ENCODE measurements around the gene ZNF253.
"Not testable (repeated sequence)": the region's sequence is repeated elsewhere in the genome, so short reads cannot be mapped to it uniquely, and the experiment has no call there.

ZNF253 gene

DNA sequence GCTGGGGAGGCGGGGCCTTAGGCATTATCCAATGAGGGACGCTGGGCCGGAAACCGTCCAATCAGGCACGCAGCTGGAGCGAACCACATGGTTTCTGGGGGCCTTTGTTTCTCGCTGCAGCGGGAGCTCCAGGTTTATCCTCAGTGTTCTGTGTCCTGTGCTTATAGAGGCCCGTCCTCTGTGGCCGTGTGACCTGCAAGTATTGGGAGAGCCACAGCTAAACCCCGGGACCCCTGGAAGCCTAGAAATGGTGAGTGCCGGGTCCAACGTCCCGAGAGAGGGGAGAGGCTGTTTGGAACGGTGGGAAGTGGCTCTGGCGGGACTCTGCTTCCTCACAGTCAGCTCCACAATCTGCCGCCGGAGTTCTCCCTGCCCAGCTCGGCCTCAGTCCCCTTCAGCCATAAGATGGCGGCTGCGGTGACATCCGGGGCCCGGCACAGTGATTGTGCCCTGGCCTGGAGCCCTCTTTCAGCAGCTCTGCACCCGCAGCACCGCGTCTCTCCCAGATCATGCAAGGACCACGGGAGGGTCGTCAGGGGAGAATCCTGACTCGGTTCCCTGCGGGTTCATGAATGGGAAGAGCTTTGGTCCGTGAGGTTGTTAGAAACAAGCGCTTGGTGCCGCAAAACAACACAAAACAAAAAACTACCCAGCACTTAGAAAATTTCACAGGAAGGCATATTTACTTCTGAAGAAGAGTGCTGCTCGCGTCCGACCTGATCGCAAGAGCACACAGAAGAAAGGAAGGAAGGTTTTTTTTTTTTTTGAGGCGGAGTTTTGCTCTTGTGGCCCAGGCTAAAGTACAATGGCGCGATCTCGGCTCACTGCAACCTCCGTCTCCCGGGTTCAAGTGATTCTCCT is at the start of gene ZNF253:
TSS of gene ZNF253 (plus strand) at position 133 of the 861 bp plus-strand sequence. CDS start at position 248, 115 bp downstream.
- no peak for FAIRE-seq

DNA sequence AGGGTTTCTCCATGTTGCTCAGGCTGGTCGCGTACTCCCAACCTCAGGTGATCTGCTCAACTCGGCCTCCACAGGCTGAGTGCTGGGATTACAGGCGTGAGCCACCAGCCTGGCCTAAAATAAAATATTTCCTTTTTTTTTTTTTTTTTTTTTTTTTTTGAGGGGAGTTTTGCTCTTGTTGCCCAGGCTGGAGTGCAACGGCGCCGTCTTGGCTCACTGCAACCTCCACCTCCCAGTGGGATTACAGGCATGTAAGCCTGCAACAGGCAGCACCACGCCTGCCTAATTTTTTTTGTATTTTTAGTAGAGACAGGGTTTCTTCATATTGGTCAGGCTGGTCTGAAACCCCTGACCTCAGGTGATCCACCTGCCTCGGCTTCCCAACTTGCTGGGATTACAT is 49.0 kb upstream of the ZNF253 start:
- FAIRE-seq, result no peak

DNA sequence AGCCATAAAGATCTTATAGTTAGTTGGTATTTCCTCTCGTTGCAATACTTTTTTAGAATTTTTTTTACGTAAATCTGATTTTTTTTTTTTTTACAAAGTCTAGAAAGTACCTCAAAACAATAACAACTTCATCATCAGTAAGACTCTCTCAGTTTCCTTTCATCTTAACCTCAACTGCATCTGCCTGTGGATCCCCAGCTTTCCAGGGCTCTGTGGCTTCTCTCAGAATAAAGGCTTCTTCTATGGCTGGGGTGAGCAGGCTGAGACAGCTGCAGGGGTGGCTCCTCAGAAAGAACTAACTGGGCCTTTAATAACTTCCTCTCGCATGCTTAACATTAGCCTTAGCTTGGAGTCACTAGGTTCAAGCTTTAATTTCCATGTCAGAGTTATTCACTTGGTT is 48.3 kb upstream of the ZNF253 start:
- no peak for FAIRE-seq

DNA sequence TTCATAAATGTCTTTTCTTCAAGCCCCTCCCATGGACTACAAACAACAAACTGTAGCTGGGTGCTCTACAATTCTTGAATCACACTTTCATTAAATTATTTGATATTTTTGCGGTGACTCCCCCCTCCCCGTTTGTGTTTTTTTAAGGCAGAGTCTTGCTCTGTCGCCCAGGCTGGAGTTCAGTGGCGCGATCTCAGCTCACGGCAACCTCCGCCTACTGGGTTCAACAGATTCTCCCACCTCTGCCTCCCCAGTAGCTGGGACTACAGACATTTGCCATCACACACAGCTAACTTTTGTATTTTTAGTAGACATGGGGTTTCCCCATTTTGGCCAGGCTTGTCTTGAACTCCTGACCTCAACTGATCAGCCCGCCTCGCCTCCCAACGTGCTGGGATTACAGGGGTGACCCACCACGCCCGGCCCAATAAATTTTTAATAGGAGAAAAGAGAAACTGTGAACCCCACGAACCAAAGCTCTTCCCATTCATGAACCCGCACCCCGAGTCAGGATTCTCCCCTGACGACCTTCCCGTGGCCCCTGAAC is 44.8 kb upstream of the ZNF253 start:
- no peak for FAIRE-seq

DNA sequence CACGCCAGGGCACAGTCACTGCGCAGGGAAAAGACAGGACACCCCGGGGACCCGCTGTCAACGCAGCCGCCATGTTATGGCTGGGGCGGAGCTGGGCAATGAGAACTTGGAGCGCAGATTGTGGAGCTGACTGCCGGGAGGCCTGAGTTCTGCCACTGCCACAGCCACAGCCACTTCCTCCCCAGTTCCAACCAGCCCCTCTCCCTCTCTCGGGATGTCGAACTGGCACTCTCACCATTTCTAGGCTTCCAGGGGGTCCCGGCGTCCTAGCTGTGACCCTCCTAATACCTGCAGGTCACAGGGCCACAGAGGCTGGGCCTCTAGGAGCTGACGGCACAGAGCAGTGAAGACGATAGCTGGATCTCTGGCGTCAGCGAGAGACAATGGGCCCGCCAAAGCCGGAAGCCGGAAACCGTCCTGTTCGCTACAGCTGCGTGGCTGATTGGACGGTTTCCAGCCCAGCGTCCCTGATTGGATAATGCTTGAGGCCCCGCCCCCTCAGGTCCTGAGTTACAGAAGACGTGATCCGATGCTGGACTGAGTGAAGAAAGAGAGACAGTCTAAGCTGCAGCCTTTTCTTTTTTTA is 44.2 kb upstream of the ZNF253 start, which contains the start of gene ZNF506:
TSS of gene ZNF506 (minus strand) at position 385 of the 586 bp plus-strand sequence. CDS start at position 238, 147 bp downstream.
- FAIRE-seq, result peak; percentile 97

DNA sequence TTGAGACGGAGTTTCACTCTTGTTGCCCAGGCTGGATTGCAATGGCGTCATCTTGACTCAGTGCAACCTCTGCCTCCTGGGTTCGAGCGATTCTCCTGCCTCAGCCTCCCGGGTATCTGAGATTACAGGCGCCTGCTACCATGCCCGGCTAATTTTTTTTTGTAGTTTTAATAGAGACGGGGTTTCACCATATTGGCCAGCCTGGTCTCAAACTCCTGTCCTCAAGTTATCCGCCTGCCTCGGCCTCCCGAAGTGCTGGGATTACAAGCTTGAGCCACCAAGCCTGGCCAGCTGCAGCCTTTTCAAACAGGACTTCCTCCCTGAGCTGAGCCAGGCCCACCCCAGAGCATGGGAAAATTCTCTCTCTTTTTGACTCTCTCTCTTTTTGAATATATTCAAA is 43.7 kb upstream of the ZNF253 start:
- FAIRE-seq, result not testable (repeated sequence)

DNA sequence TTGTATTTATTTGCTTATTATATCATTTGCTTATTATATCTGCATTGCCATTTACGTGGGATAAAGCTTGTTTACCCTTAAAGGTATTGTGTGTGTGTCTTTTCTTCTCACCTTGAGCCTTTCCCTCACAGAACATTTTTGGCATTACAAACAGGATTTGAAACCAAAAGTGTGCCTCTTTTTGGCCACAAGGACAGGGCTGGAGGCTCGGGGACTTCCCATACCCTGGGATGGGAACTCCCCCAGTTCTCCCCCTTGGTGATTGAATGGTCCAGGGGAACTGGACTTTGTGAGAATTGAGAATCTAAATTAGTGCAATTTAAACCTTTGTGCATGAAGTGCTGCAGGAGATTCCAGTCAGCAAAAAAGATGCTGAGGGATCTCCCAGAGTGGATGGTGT is 41.8 kb upstream of the ZNF253 start:
- no peak for FAIRE-seq

DNA sequence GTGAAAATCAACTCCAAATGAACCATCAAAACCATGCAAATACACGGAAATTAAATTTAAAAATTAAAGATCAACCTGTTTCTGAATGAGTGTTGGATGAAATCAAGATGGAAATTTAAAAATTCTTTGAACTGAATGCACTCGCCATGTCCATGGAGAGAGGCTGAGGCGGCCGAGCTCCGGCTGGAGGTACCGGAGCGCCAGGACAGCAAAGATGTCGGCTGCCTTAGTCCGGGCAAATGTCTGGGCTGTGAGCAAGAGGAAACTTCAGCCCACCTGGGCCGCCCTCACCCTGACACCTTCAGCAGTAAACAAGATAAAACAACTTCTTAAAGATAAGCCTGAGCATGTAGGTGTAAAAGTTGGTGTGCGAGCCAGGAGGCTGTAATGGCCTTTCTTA is 38.8 kb upstream of the ZNF253 start:
- no peak for FAIRE-seq

DNA sequence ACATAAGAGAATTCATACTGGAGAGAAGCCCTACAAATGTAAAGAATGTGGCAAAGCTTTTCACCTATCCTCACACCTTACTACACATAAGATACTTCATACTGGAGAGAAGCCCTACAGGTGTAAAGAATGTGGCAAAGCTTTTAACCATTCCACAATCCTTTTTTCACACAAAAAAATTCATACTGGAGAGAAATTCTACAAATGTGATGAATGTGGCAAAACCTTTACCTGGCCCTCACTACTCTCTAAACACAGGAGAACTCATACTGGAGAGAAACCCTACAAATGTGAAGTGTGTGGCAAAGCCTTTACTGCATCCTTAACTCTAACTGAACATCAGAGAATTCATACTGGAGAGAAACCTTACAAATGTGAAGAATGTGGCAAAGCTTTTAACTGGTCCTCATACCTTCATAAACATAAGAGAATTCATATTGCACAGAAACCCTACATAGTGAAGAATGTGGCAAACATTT is 30.1 kb upstream of the ZNF253 start:
- FAIRE-seq, result no peak

DNA sequence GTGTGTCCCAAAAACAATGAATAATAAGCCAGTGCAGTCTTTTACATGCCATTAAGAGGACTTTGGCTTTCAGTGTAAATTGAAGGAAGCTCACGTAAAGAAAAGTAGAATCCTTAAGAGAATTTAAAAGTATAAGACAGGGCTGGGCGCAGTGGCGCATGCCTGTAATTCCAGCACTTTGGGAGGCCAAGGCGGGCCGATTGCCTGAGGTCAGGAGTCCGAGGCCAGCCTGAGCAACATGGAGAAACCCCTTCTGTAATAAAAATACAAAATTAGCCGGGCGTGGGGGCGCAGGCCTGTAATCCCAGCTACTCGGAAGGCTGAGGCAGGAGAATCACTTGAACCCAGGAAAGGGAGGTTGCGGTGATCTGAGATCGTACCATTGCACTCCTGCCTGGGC is 17.9 kb upstream of the ZNF253 start:
- no peak for FAIRE-seq

DNA sequence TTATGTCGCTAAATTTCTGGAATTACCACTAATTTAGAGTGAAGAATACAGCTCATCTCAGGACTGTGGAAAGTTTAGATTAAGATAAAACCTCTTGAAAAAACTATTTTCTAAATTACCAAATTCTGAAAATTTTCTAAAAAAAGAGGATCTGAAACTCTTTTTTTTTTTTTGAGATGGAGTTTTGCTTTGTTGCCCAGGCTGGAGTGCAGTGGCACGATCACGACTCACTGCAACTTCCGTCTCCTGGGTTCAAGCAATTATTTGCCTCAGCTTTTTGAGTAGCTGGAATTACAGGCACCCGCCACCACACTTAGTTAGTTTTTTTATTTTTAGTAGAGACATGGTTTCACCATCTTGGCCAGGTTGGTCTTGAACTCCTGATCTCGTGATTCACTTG is 16.6 kb upstream of the ZNF253 start:
- no peak for FAIRE-seq

DNA sequence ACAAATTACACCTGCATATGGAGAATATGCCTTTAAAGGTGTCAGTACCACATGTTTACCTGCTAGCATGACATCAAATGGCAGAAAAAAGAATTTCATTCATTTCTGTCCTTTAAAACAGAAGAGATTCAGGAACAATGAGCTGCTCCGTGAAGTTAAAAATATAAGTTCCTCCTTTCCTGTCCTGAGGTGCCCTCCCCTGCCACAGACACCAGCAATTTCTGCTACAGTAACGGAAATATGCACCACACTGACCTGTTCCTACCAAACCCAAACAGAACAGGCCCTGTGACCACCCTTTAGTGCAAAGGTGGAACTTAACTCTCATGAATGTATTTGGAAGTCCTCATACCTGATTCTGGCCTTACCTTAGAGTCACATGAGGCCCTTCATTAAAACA is 13.9 kb upstream of the ZNF253 start:
- FAIRE-seq, result not testable (repeated sequence)

DNA sequence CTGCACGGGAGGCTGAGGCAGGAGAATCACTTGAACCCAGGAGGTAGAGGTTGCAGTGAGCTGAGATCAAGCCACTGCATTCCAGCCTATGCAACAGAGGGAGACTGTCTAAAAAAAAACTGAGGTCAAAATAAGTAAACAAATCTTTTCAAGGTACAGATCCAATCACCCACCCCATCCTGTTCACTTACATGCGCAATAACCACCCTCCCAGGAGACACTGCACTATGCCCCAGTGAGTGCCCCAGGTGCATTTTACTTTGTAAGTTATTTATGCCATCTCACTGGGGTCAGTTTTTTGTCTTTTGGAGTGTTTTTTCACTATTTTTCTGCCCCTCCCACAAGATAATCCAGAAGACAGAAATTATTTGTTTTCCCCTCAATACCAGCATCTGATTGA is 6.9 kb upstream of the ZNF253 start:
- no peak for FAIRE-seq

DNA sequence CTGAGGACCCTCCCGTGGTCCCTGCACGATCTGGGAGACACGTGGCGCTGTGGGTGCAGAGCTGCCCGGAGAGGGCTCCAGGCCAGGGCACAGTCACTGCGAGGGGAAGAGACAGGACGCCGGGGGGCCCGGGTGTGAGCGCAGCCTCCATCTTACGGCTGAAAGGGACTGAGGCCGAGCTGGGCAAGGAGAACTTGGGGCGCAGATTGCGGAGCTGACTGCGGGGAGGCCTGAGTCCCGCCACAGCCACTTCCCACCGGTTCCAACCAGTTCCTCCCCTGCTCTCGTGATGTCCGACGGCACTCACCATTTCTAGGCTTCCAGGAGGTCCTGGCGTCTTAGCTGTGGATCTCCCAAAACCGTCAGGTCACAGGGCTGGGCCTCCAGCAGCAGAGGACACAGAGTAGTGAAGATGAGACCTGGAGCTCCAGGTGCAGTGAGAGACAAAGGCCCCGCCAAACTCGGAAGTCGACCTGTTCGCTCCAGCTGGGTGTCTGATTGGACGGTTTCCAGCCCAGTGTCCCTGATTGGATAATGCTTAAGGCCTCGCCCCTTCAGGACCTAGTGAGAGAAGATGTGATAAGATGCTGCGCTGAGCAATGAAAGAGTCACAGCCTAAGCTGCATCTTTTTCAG is 4.8 kb upstream of the ZNF253 start:
- no peak for FAIRE-seq

DNA sequence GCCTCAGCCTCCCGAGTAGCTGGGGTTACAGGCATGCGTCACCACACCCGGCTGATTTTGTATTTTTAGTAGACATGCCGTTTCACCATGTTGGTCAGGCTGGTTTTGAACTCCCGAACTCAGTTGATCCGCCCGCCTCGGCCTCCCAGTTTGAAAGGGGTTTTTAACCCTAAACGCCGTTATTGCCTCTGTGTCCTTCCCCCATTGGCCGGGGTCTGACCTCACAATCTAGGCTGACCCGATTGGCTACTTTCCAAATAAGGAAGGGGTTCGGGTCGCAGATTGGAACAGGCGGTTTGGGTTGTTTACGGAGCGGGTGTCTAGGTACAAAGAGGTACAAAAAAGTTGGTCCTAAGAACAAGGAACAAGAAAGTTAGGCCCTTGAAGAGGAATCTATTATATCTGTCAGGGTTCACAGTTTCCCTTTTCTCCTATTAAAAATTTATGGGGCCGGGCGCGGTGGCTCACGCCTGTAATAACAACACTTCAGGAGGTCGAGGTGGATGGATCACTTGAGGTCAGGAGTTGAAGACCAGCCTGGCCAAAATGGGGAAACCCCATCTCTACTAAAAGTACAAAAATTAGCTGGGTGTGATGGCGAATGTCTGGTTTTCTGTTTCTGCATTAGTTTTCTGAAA is 1.0 kb downstream of the ZNF253 start:
- no peak for FAIRE-seq

DNA sequence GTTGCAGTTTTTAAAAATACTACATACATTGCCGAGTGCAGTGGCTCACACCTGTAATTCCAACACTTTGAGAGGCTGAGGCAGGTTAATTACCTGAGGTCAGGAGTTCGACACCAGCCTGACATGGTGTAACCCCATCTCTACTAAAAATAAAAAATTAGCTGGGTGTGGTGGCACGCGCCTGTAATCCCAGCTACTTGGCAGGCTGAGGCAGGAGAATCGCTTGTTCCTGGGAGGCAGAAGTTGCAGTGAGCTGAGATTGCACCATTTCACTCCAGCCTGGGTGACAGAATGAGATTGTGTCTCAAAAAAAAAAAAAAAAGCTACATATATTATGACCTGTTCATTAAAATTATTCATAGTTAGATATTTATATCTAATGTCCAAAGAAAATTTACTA is 4.4 kb downstream of the ZNF253 start:
- not testable (repeated sequence) for FAIRE-seq

DNA sequence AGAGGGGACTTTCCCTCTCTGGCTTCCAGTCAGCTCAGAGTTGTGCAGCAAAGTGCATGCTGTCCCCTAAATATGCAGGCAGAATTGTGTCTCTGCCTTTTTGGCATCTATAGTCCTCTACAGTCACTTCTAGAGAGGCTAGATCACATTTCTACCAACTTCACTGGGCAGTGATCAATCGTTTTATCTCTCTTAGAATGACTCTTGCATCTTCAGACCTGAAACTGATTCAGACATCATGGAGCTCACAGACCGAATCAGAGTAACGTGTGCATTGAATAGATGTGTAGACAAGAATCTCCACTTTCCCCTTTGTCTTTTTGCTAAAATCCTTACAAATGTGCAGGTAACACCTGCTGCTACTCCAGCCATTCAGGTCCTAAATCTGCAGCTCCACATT is 6.2 kb downstream of the ZNF253 start:
- no peak for FAIRE-seq

DNA sequence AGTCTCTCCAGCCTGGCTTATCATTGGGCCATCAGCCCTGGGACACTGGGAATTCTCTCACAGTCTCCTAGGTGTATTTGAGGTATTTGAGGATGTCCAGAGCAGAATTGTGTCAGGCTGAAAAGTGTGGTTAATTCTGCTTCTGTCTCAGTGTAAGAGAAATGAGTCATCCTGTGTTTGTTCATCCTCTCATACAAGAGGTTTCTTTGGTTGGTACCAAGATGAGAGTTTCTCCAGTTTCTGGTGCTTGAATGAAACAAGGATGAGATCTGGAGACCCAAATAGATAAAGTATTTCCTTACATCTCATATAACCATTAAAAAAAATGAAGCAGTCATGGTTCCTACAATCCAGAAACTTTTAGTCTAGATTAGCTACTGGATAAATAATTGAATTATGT is 7.7 kb downstream of the ZNF253 start:
- no peak for FAIRE-seq

DNA sequence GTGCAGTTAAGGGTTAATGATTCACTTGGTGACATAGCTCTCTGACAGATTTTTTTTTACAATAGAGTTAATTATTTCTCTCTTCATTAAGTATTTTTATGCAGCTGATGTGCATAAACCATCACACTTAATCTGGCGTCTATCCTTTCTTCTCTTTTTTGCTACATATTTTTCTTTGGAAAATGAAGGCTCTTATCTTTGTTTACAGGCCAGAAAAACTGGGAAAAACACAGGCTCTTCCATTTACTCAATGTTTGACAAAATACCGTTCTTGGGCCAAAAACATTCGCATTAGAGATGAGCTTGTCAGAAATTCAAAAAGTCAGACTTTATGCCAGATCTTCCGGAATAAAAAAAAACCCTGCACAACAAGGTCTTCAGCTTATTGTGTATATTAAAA is 12.0 kb downstream of the ZNF253 start:
- FAIRE-seq, result no peak

DNA sequence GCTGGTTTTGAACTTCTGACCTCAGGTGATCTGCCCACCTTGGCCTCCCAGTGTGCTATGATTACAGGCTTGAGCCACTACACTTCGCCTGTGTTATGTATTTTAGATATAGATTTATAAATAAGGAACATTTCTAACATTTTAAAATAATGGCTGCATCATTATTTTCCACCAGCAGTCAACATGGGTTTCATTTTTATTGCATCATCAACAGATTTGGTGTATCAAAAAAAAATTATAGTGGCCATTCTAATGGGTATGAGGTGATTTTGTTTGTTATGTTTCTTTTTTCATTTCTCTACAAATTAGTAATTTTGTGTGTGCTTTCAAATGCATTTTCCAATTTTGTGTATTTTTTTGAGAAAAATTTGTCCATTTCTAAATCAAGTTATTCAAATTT is 18.9 kb downstream of the ZNF253 start:
- FAIRE-seq, result no peak

DNA sequence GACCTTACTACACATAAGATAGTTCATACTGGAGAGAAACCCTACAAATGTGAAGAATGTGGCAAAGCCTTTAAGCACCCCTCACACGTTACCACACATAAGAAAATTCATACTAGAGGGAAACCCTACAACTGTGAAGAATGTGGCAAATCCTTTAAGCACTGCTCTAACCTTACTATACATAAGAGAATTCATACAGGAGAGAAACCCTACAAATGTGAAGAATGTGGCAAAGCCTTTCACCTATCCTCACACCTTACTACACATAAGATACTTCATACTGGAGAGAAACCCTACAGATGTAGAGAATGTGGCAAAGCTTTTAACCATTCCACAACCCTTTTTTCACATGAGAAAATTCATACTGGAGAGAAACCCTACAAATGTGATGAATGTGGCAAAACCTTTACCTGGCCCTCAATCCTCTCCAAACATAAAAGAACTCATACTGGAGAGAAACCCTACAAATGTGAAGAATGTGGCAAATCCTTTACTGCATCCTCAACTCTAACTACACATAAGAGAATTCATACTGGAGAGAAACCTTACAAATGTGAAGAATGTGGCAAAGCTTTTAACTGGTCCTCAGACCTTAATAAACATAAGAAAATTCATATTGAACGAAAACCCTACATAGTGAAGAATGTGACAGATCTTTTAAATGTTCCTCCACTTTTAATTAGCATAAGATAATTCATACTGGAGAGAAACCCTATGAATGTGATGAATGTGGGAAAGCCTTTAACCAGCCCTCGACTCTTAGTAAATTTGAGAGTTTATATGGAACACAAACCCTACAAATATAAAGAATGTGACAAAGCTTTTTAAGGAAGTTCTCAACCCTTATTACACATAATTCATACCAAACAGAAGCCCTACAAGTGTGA is 26.6 kb downstream of the ZNF253 start:
- not testable (repeated sequence) for FAIRE-seq
